Neural progenitor cell (in vitro differentiated cells): Measurements from ENCODE around the gene TNFRSF18. TPM values are rescaled to one million over a fixed set of nuclear protein-coding genes. Genes with fewer than 3 reads are reported as not detected.

Experiments
- DNase-seq: peaks from one replicate; pipeline ENCODE4 v3.0.0-alpha.2; 2016; ENCODE audit warnings: low spot score
- H2AFZ ChIP-seq: fragments of 200-600 bp; sonication (generic); replicated peaks from 2 replicates; pipeline ENCODE4 v1.6.1; 2016; ENCODE audit warnings: antibody characterized with exemption
- H3F3A ChIP-seq: fragments of 200-600 bp; sonication (generic); 2 replicates; pipeline ENCODE4 v1.6.1; 2016; ENCODE audit warnings: antibody characterized with exemption, low read depth
- H3K27ac ChIP-seq: fragments of 200-600 bp; sonication (generic); 2 replicates; pipeline ENCODE4 v1.5.1; 2016; ENCODE audit warnings: mild to moderate bottlenecking
- H3K27me3 ChIP-seq: fragments of 200-600 bp; sonication (generic); 2 replicates; pipeline ENCODE4 v1.6.1; 2016; ENCODE audit warnings: mild to moderate bottlenecking, moderate library complexity
- H3K36me3 ChIP-seq: fragments of 200-600 bp; sonication (generic); 2 replicates; pipeline ENCODE4 v1.5.1; 2016
- H3K4me1 ChIP-seq: fragments of 200-600 bp; sonication (generic); 2 replicates; pipeline ENCODE4 v1.6.1; 2016; ENCODE audit warnings: mixed run types
- H3K4me2 ChIP-seq: fragments of 200-600 bp; sonication (generic); 2 replicates; pipeline ENCODE4 v1.6.1; 2016
- H3K4me3 ChIP-seq: fragments of 200-600 bp; sonication (generic); 2 replicates; pipeline ENCODE4 v1.5.1; 2016
- H3K79me2 ChIP-seq: fragments of 200-600 bp; sonication (generic); 2 replicates; pipeline ENCODE4 v1.6.1; 2016; ENCODE audit warnings: low read depth
- H3K9ac ChIP-seq: fragments of 200-600 bp; sonication (generic); 2 replicates; pipeline ENCODE4 v1.6.1; 2016
- H3K9me3 ChIP-seq: fragments of 200-600 bp; sonication (generic); 2 replicates; pipeline ENCODE4 v1.5.1; 2016; ENCODE audit warnings: low read depth
- H4K20me1 ChIP-seq: fragments of 200-600 bp; sonication (generic); 2 replicates; pipeline ENCODE4 v1.6.1; 2016; ENCODE audit warnings: low read depth
- H3K27ac Mint-ChIP-seq: 3 replicates; pipeline ENCODE4 v1.8.0; 2021; ENCODE audit warnings: mixed read lengths
- H3K27me3 Mint-ChIP-seq: 2 replicates; pipeline ENCODE4 v1.8.0; 2022; ENCODE audit warnings: low read depth, mild to moderate bottlenecking, inconsistent platforms, moderate library complexity, mixed read lengths; ENCODE audit not compliant: insufficient read depth
- H3K36me3 Mint-ChIP-seq: 3 replicates; pipeline ENCODE4 v1.8.0; 2021; ENCODE audit warnings: mixed read lengths
- H3K4me1 Mint-ChIP-seq: 3 replicates; pipeline ENCODE4 v1.8.0; 2021; ENCODE audit warnings: mixed read lengths
- H3K4me3 Mint-ChIP-seq: 3 replicates; pipeline ENCODE4 v1.8.0; 2021; ENCODE audit warnings: mild to moderate bottlenecking, moderate library complexity, mixed read lengths
- H3K9me3 Mint-ChIP-seq: 3 replicates; pipeline ENCODE4 v1.8.0; 2020; ENCODE audit warnings: mixed read lengths
- EZH2 ChIP-seq: fragments of 200-600 bp; sonication (generic); IDR thresholded peaks from 2 replicates; pipeline ENCODE4 v1.6.1; 2017; ENCODE audit warnings: antibody characterized with exemption, mild to moderate bottlenecking, moderate library complexity
- EZH2phosphoT487 ChIP-seq: fragments of 200-600 bp; sonication (generic); IDR thresholded peaks from 2 replicates; pipeline ENCODE4 v1.6.1; 2017; ENCODE audit warnings: antibody characterized with exemption
- total RNA-seq: library from RNA; depleted of rRNA; stranded (reverse); fragments of >200 nt; gene quantifications from 2 replicates; pipeline ENCODE4 v1.2.3, GENCODE V29; 2015; ENCODE audit warnings: low replicate concordance
- TF ChIP-seq, protein P1 (sequence below): fragments of 200-600 bp; sonication (generic); IDR thresholded peaks from 2 replicates; pipeline ENCODE4 v1.5.1; 2017; ENCODE audit warnings: antibody characterized with exemption, mild to moderate bottlenecking

Gene TNFRSF18
- total RNA-seq, 1 donor from 2014 or later, result not detected

- Histone ChIP-seq H2AFZ (no peak overlapping the region), H3K4me3 (no peak overlapping the region)
Observed at GRCh38 chr1:1162597-1163537, 43.5 kb downstream of the TNFRSF18 start.

GRCh38 chr1:1161683-1162079 is 44.7 kb downstream of the TNFRSF18 start:
- H3K4me2 ChIP-seq, result no peak overlapping the region
- peaks cover 28% of the 10 kb centered on the region for H3F3A ChIP-seq
- Mint-ChIP-seq H3K4me1 (peaks cover 8% of the 10 kb centered on the region), H3K36me3 (no peaks in the 10 kb centered on the region), H3K4me3 (no peak overlapping the region), H3K27me3 (peaks cover 9% of the 10 kb centered on the region), H3K27ac (no peak overlapping the region), H3K9me3 (no peaks in the 10 kb centered on the region)
- H4K20me1 ChIP-seq, result no peaks in the 10 kb centered on the region
- H3K9me3 ChIP-seq, result no peaks in the 10 kb centered on the region
- H3K79me2 ChIP-seq, result no peaks in the 10 kb centered on the region
- H3K4me1 ChIP-seq, result peaks cover 36% of the 10 kb centered on the region
- DNase-seq, result no peak
- H3K4me3 ChIP-seq, result no peak overlapping the region
- peaks cover 38% of the 10 kb centered on the region for H3K27me3 ChIP-seq
- H2AFZ ChIP-seq, result no peak overlapping the region
- TF ChIP-seq EZH2phosphoT487 (no peak), EZH2 (no peak)
- TF ChIP-seq, protein P1, sequence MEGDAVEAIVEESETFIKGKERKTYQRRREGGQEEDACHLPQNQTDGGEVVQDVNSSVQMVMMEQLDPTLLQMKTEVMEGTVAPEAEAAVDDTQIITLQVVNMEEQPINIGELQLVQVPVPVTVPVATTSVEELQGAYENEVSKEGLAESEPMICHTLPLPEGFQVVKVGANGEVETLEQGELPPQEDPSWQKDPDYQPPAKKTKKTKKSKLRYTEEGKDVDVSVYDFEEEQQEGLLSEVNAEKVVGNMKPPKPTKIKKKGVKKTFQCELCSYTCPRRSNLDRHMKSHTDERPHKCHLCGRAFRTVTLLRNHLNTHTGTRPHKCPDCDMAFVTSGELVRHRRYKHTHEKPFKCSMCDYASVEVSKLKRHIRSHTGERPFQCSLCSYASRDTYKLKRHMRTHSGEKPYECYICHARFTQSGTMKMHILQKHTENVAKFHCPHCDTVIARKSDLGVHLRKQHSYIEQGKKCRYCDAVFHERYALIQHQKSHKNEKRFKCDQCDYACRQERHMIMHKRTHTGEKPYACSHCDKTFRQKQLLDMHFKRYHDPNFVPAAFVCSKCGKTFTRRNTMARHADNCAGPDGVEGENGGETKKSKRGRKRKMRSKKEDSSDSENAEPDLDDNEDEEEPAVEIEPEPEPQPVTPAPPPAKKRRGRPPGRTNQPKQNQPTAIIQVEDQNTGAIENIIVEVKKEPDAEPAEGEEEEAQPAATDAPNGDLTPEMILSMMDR, result no peak
- H3K27ac ChIP-seq, result no peak overlapping the region
- H3K9ac ChIP-seq, result no peak overlapping the region
- no peaks in the 10 kb centered on the region for H3K36me3 ChIP-seq

More at GRCh38 chr1:1162597-1163537, 43.5 kb downstream of the TNFRSF18 start:
- no peak for DNase-seq
- Mint-ChIP-seq H3K27ac (no peak overlapping the region), H3K27me3 (peaks cover 9% of the 10 kb centered on the region), H3K4me3 (no peak overlapping the region), H3K36me3 (no peaks in the 10 kb centered on the region), H3K9me3 (no peaks in the 10 kb centered on the region), H3K4me1 (peaks cover 8% of the 10 kb centered on the region)
- Histone ChIP-seq H3K79me2 (no peaks in the 10 kb centered on the region), H3K36me3 (no peaks in the 10 kb centered on the region), H3K4me1 (peaks cover 36% of the 10 kb centered on the region), H3K4me2 (peak overlapping the region; percentile 27), H4K20me1 (no peaks in the 10 kb centered on the region), H3K9me3 (no peaks in the 10 kb centered on the region), H3K27ac (no peak overlapping the region), H3K9ac (no peak overlapping the region), H3K27me3 (peaks cover 38% of the 10 kb centered on the region), H3F3A (peaks cover 28% of the 10 kb centered on the region)
- TF ChIP-seq EZH2 (no peak), EZH2phosphoT487 (no peak)
- TF ChIP-seq, protein P1, result no peak

GRCh38 chr1:1161078-1161682 is 45.2 kb downstream of the TNFRSF18 start:
- Histone ChIP-seq H2AFZ (no peak overlapping the region), H3K79me2 (no peaks in the 10 kb centered on the region), H3F3A (peaks cover 28% of the 10 kb centered on the region), H3K9ac (no peak overlapping the region), H3K4me3 (no peak overlapping the region), H3K27me3 (peaks cover 38% of the 10 kb centered on the region), H3K36me3 (no peaks in the 10 kb centered on the region), H3K4me2 (no peak overlapping the region), H3K27ac (no peak overlapping the region), H3K4me1 (peaks cover 32% of the 10 kb centered on the region), H3K9me3 (no peaks in the 10 kb centered on the region), H4K20me1 (no peaks in the 10 kb centered on the region)
- H3K36me3 Mint-ChIP-seq, result no peaks in the 10 kb centered on the region
- TF ChIP-seq, protein P1, result no peak
- TF ChIP-seq EZH2 (no peak), EZH2phosphoT487 (no peak)
- no peak for DNase-seq
- no peak overlapping the region for H3K27ac Mint-ChIP-seq
- peaks cover 11% of the 10 kb centered on the region for H3K27me3 Mint-ChIP-seq
- peaks cover 11% of the 10 kb centered on the region for H3K4me1 Mint-ChIP-seq
- no peak overlapping the region for H3K4me3 Mint-ChIP-seq
- no peaks in the 10 kb centered on the region for H3K9me3 Mint-ChIP-seq
